Liver (tissue), 9 donors: ENCODE measurements around the gene OSBPL5. TPM values are rescaled to one million over a fixed set of nuclear protein-coding genes. Genes with fewer than 3 reads are reported as not detected.

Experiments used
- DNase-seq: peaks from one replicate; pipeline ENCODE4 v3.0.0-alpha.2; 2017; ENCODE audit warnings: low spot score
- H3K27ac ChIP-seq, 2 donors: one replicate each; pipeline ENCODE4 v1.7.0; 2013; ENCODE audit warnings: inconsistent platforms in 2 of 2, low read length in 2 of 2, control low read depth in 1 of 2, low read depth in 1 of 2, mild to moderate bottlenecking in 1 of 2
- H3K27me3 ChIP-seq, 4 donors: one replicate each; pipeline versions ENCODE4 v1.6.1 to v1.7.0; 2013; ENCODE audit warnings: low read length in 3 of 4, inconsistent platforms in 1 of 4, mild to moderate bottlenecking in 1 of 4, moderate library complexity in 1 of 4; ENCODE audit not compliant: control insufficient read depth in 4 of 4, insufficient read depth in 4 of 4
- H3K36me3 ChIP-seq, 4 donors: one replicate each; pipeline versions ENCODE4 v1.6.1 to v1.7.0; 2013; ENCODE audit warnings: low read length in 3 of 4, mild to moderate bottlenecking in 3 of 4, low read depth in 1 of 4, moderate library complexity in 1 of 4; ENCODE audit not compliant: control insufficient read depth in 4 of 4, insufficient read depth in 3 of 4
- H3K4me1 ChIP-seq, 4 donors: one replicate each; pipeline versions ENCODE4 v1.6.1 to v1.7.0; 2013; ENCODE audit warnings: low read length in 3 of 4, mild to moderate bottlenecking in 3 of 4, moderate library complexity in 1 of 4; ENCODE audit not compliant: control insufficient read depth in 4 of 4, insufficient read depth in 4 of 4
- H3K4me3 ChIP-seq, 3 donors: one replicate each; pipeline versions ENCODE4 v1.6.1 to v1.7.0; 2013; ENCODE audit warnings: low read length in 3 of 3, control low read depth in 1 of 3, low read depth in 1 of 3, mild to moderate bottlenecking in 1 of 3
- H3K9ac ChIP-seq, 2 donors: one replicate each; pipeline ENCODE4 v1.7.0; 2013; ENCODE audit warnings: low read length in 2 of 2, mild to moderate bottlenecking in 2 of 2, moderate library complexity in 2 of 2, control low read depth in 1 of 2, low read depth in 1 of 2
- H3K9me3 ChIP-seq, 4 donors: one replicate each; pipeline versions ENCODE4 v1.6.1 to v1.7.0; 2013; ENCODE audit warnings: low read length in 3 of 4; ENCODE audit not compliant: control insufficient read depth in 4 of 4
- CTCF ChIP-seq: fragments of 150-350 bp; IDR thresholded peaks from 2 replicates; pipeline ENCODE4 v1.5.1; 2017; ENCODE audit warnings: improper control_type of control experiment, low read depth, low read length; ENCODE audit not compliant: missing input control
- EGR1 ChIP-seq, 2 donors: IDR thresholded peaks; 2 replicates each; pipeline ENCODE4 v1.6.1; 2016 to 2018; ENCODE audit warnings: antibody characterized with exemption in 2 of 2, low read depth in 2 of 2
- FOXA1 ChIP-seq: IDR thresholded peaks from 2 replicates; pipeline ENCODE4 v1.6.1; 2016; ENCODE audit warnings: antibody characterized with exemption
- FOXA2 ChIP-seq: IDR thresholded peaks from 2 replicates; pipeline ENCODE4 v1.6.1; 2016; ENCODE audit warnings: antibody characterized with exemption
- GABPA ChIP-seq, 2 donors: IDR thresholded peaks in 1 of 2; conservative IDR thresholded peaks in 1 of 2; 2 replicates each; pipeline ENCODE4 v1.6.1; 2016; ENCODE audit warnings: antibody characterized with exemption in 2 of 2, mild to moderate bottlenecking in 1 of 2, moderate library complexity in 1 of 2
- HNF4A ChIP-seq, 2 donors: conservative IDR thresholded peaks; 2 replicates each; pipeline ENCODE4 v1.6.1; 2016; ENCODE audit warnings: antibody characterized with exemption in 2 of 2, mild to moderate bottlenecking in 2 of 2
- HNF4G ChIP-seq: IDR thresholded peaks from 2 replicates; pipeline ENCODE4 v1.6.1; 2016; ENCODE audit warnings: antibody characterized with exemption
- JUND ChIP-seq, 2 donors: IDR thresholded peaks; 2 replicates each; pipeline ENCODE4 v1.6.1; 2016; ENCODE audit warnings: antibody characterized with exemption in 2 of 2
- MAX ChIP-seq: IDR thresholded peaks from 2 replicates; pipeline ENCODE4 v1.6.1; 2016; ENCODE audit warnings: antibody characterized with exemption
- NR2F2 ChIP-seq: IDR thresholded peaks from 2 replicates; pipeline ENCODE4 v1.6.1; 2016; ENCODE audit warnings: antibody characterized with exemption
- RAD21 ChIP-seq, 2 donors: IDR thresholded peaks; 2 replicates each; pipeline ENCODE4 v1.6.1; 2016; ENCODE audit warnings: antibody characterized with exemption in 2 of 2, mild to moderate bottlenecking in 2 of 2
- REST ChIP-seq: IDR thresholded peaks from 2 replicates; pipeline ENCODE4 v1.6.1; 2016; ENCODE audit warnings: antibody characterized with exemption, mild to moderate bottlenecking
- RXRA ChIP-seq, 2 donors: IDR thresholded peaks; 2 replicates each; pipeline ENCODE4 v1.6.1; 2017 to 2018; ENCODE audit warnings: antibody characterized with exemption in 2 of 2, mild to moderate bottlenecking in 1 of 2
- SP1 ChIP-seq: IDR thresholded peaks from 2 replicates; pipeline ENCODE4 v1.6.1; 2018; ENCODE audit warnings: antibody characterized with exemption, mild to moderate bottlenecking
- TAF1 ChIP-seq: conservative IDR thresholded peaks from 2 replicates; pipeline ENCODE4 v1.6.1; 2016; ENCODE audit warnings: antibody characterized with exemption, mild to moderate bottlenecking
- YY1 ChIP-seq: IDR thresholded peaks from 2 replicates; pipeline ENCODE4 v1.6.1; 2016; ENCODE audit warnings: antibody characterized with exemption, mild to moderate bottlenecking
- WGBS: extraction: QIAGEN DNeasy Blood & Tissue Kit; methylation state at CpG from one replicate; pipeline ENCODE4 v1.1.7; 2013; 5-methylcytosine and 5-hydroxymethylcytosine counted together
- polyA plus RNA-seq, 2 donors: library from polyadenylated mRNA; stranded (reverse) in 1 of 2; unstranded in 1 of 2; fragments of 200-250 nt in 1 of 2; fragments of >200 nt in 1 of 2; fragmentation: Nextera tagmentation in 1 of 2; extraction: Ambion mirVana in 1 of 2; gene quantifications; one replicate each; pipeline versions ENCODE4 v1.2.1 to v1.2.3, GENCODE V29; 2013 to 2015
- total RNA-seq, 2 donors: library from RNA; depleted of rRNA; stranded (reverse); fragments of >200 nt; gene quantifications; one replicate each; pipeline ENCODE4 v1.2.3, GENCODE V29; 2014
- TF ChIP-seq, protein P1 (sequence below): IDR thresholded peaks from 2 replicates; pipeline ENCODE4 v1.6.1; 2016; ENCODE audit warnings: antibody characterized with exemption
- TF ChIP-seq, protein P2 (sequence below): IDR thresholded peaks from 2 replicates; pipeline ENCODE4 v1.6.1; 2016; ENCODE audit warnings: antibody characterized with exemption
- donor health status: healthy.
- donor health status: healthy.
- donor health status: healthy.
- donor health status: healthy.
- donor health status: healthy.

OSBPL5 gene
- total and polyA plus RNA-seq, 4 donors: 0.74 to 6.2 (median 3.9) TPM

DNA sequence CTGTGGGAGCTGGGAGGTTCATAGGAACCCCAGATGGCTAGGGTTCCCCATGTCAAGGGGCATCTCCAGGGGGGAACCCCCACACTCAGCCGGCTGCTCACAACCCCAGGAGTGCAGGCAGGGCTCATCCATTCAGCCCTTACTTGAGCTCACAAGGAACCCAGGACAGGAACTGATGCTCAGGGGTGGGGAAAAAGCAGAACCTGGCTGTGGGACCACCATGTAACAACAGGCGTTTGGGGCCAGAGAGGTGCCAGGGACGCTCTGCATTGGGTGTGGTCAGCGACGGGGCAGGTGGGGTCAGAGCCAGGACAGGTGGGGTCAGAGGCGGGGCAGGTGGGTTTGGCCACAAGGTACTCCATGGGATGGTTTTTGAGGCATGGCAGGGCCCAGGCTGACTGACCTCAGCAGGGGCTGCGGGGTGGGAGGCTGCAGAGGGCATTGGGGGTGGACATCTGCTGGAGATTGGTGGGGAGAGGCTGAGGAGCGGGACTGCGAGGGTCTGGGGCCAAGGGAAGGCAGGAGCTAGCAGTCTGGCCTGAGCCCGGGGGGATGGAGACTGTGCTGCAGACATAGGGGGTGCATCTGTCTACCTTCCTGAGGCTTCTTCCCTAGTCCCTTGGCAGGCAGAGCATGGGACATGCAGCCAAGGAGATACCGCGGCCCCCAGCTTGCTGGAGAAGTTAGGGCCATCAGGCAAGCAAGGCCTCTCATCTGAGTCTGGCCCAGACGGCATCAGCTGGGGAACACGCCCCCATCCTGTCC lies 73.8 kb downstream of the OSBPL5 start:
- H3K27me3 ChIP-seq: no peaks in the 10 kb centered on the region
- peaks cover 0 to 2% (median 0%) of the 10 kb centered on the region in 4 donors for H3K36me3 ChIP-seq
- H3K9me3 ChIP-seq: no peaks in the 10 kb centered on the region
- H3K9ac ChIP-seq: no peak overlapping the region
- no peak overlapping the region for H3K27ac ChIP-seq
- H3K4me1 ChIP-seq: no peaks in the 10 kb centered on the region
- WGBS: 64% methylated on average over 14 of the region's 14 CpGs
- DNase-seq: no peak
- H3K4me3 ChIP-seq: no peak overlapping the region
- TF ChIP-seq FOXA2 (no peak), RXRA (IDR thresholded peaks at IDR 0.05) (no peak), HNF4A (conservative IDR thresholded peaks at IDR 0.05) (no peak), EGR1 (IDR thresholded peaks at IDR 0.05; ENCODE audit: low read depth in 2 of 2) (no peak), TAF1 (no peak), YY1 (no peak), SP1 (no peak), RAD21 (IDR thresholded peaks at IDR 0.05) (no peak), REST (no peak), HNF4G (no peak), NR2F2 (no peak), FOXA1 (no peak)
- TF ChIP-seq, protein P1, sequence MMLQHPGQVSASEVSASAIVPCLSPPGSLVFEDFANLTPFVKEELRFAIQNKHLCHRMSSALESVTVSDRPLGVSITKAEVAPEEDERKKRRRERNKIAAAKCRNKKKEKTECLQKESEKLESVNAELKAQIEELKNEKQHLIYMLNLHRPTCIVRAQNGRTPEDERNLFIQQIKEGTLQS: no peak

- peaks cover 0 to 2% (median 0%) of the 10 kb centered on the region in 4 donors for H3K36me3 ChIP-seq
- H3K4me3 ChIP-seq: no peak overlapping the region
- H3K27me3 ChIP-seq: no peaks in the 10 kb centered on the region
- H3K9ac ChIP-seq: no peak overlapping the region
- TF ChIP-seq FOXA1 (no peak), RXRA (IDR thresholded peaks at IDR 0.05) (no peak), REST (no peak), MAX (no peak), JUND (IDR thresholded peaks at IDR 0.05) (no peak), YY1 (no peak), SP1 (no peak), HNF4G (no peak), GABPA (IDR thresholded peaks at IDR 0.05 in 1 of 2, conservative IDR thresholded peaks at IDR 0.05 in 1 of 2) (no peak), TAF1 (no peak), NR2F2 (no peak), CTCF (no peak)
- TF ChIP-seq, protein P2, sequence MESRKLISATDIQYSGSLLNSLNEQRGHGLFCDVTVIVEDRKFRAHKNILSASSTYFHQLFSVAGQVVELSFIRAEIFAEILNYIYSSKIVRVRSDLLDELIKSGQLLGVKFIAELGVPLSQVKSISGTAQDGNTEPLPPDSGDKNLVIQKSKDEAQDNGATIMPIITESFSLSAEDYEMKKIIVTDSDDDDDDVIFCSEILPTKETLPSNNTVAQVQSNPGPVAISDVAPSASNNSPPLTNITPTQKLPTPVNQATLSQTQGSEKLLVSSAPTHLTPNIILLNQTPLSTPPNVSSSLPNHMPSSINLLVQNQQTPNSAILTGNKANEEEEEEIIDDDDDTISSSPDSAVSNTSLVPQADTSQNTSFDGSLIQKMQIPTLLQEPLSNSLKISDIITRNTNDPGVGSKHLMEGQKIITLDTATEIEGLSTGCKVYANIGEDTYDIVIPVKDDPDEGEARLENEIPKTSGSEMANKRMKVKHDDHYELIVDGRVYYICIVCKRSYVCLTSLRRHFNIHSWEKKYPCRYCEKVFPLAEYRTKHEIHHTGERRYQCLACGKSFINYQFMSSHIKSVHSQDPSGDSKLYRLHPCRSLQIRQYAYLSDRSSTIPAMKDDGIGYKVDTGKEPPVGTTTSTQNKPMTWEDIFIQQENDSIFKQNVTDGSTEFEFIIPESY: no peak
- no peak for DNase-seq
- no peaks in the 10 kb centered on the region for H3K9me3 ChIP-seq
- no peaks in the 10 kb centered on the region for H3K4me1 ChIP-seq
- WGBS: 92% methylated on average over 13 of the region's 13 CpGs
- no peak overlapping the region for H3K27ac ChIP-seq
Measured at GRCh38 chr11:3090096-3090901, 74.8 kb downstream of the OSBPL5 start.
